ENCODE measurements around the gene PSMD7.

DNA sequence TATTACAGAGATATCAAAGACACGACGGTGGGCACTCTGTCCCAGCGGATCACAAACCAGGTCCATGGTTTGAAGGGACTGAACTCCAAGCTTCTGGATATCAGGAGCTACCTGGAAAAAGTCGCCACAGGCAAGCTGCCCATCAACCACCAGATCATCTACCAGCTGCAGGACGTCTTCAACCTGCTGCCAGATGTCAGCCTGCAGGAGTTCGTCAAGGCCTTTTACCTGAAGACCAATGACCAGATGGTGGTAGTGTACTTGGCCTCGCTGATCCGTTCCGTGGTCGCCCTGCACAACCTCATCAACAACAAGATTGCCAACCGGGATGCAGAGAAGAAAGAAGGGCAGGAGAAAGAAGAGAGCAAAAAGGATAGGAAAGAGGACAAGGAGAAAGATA, 8.7 kb downstream of the PSMD7 start:
- TF ChIP-seq REST (IDR thresholded peaks at IDR 0.05; ENCODE audit: low read depth, low read length) (no peak), WRNIP1 (IDR thresholded peaks at IDR 0.05; ENCODE audit: borderline replicate concordance, low read depth, low read length) (no peak), ELK1 (IDR thresholded peaks at IDR 0.05; ENCODE audit: low read depth, low read length) (no peak), ZNF274 (IDR thresholded peaks at IDR 0.05; ENCODE audit: insufficient read depth, insufficient read length) (no peak), ZNF24 (IDR thresholded peaks at IDR 0.05) (no peak)
- TF ChIP-seq, protein P1, sequence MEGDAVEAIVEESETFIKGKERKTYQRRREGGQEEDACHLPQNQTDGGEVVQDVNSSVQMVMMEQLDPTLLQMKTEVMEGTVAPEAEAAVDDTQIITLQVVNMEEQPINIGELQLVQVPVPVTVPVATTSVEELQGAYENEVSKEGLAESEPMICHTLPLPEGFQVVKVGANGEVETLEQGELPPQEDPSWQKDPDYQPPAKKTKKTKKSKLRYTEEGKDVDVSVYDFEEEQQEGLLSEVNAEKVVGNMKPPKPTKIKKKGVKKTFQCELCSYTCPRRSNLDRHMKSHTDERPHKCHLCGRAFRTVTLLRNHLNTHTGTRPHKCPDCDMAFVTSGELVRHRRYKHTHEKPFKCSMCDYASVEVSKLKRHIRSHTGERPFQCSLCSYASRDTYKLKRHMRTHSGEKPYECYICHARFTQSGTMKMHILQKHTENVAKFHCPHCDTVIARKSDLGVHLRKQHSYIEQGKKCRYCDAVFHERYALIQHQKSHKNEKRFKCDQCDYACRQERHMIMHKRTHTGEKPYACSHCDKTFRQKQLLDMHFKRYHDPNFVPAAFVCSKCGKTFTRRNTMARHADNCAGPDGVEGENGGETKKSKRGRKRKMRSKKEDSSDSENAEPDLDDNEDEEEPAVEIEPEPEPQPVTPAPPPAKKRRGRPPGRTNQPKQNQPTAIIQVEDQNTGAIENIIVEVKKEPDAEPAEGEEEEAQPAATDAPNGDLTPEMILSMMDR (IDR thresholded peaks at IDR 0.05 in 2 of 3, conservative IDR thresholded peaks at IDR 0.05 in 1 of 3; ENCODE audit: control insufficient read depth in 2 of 3, extremely low read depth in 1 of 3, insufficient read depth in 1 of 3, low read depth in 3 of 3, low read length in 3 of 3): no peak
- TF ChIP-seq, protein P2, sequence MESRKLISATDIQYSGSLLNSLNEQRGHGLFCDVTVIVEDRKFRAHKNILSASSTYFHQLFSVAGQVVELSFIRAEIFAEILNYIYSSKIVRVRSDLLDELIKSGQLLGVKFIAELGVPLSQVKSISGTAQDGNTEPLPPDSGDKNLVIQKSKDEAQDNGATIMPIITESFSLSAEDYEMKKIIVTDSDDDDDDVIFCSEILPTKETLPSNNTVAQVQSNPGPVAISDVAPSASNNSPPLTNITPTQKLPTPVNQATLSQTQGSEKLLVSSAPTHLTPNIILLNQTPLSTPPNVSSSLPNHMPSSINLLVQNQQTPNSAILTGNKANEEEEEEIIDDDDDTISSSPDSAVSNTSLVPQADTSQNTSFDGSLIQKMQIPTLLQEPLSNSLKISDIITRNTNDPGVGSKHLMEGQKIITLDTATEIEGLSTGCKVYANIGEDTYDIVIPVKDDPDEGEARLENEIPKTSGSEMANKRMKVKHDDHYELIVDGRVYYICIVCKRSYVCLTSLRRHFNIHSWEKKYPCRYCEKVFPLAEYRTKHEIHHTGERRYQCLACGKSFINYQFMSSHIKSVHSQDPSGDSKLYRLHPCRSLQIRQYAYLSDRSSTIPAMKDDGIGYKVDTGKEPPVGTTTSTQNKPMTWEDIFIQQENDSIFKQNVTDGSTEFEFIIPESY (IDR thresholded peaks at IDR 0.05): no peak
